Measurements from ENCODE around the gene LYPD6B. TPM values are rescaled to one million over a fixed set of nuclear protein-coding genes. Genes with fewer than 3 reads are reported as not detected.

Gene LYPD6B
- total RNA-seq, 1 experiment from 2014 or later, result 0.37 TPM

- Mint-ChIP-seq H3K4me3 (ENCODE audit: unreplicated experiment) (no peak overlapping the region), H3K9me3 (ENCODE audit: unreplicated experiment) (no peaks in the 10 kb centered on the region), H3K27ac (ENCODE audit: low read depth, unreplicated experiment) (no peak overlapping the region), H3K4me1 (ENCODE audit: insufficient read depth, unreplicated experiment) (no peaks in the 10 kb centered on the region), H3K36me3 (ENCODE audit: insufficient read depth, unreplicated experiment) (no peaks in the 10 kb centered on the region), H3K27me3 (ENCODE audit: insufficient read depth, unreplicated experiment) (no peaks in the 10 kb centered on the region)
- ChIA-PET POLR2A (no interaction called here), CTCF (interaction anchor here (0.5 to 1.0 kb wide), 3 partner anchors 9 to 36 kb away, joined by 3 to 4 read pairs (median 3); no protein-coding TSS in a partner anchor)
- TF ChIP-seq CTCF (IDR thresholded peaks at IDR 0.05; ENCODE audit: unreplicated experiment), result no peak
- DNase-seq (ENCODE audit: unreplicated experiment), result no peak
- BruUV-seq (replicated peaks), result no TSS peak
- intact Hi-C loops (cut with micrococcal nuclease), result no loop called here
Measured at GRCh38 chr2:149077861-149078260, 39.4 kb downstream of the LYPD6B start.

GRCh38 chr2:149080099-149080498 lies 41.6 kb downstream of the LYPD6B start:
- Mint-ChIP-seq H3K4me3 (ENCODE audit: unreplicated experiment) (no peak overlapping the region), H3K36me3 (ENCODE audit: insufficient read depth, unreplicated experiment) (no peaks in the 10 kb centered on the region), H3K4me1 (ENCODE audit: insufficient read depth, unreplicated experiment) (no peaks in the 10 kb centered on the region), H3K9me3 (ENCODE audit: unreplicated experiment) (no peaks in the 10 kb centered on the region), H3K27me3 (ENCODE audit: insufficient read depth, unreplicated experiment) (no peaks in the 10 kb centered on the region), H3K27ac (ENCODE audit: low read depth, unreplicated experiment) (no peak overlapping the region)
- POLR2A ChIA-PET, result no interaction called here
- TF ChIP-seq CTCF (IDR thresholded peaks at IDR 0.05; ENCODE audit: unreplicated experiment), result no peak
- intact Hi-C loops (cut with micrococcal nuclease), result loop anchor here (10.0 kb wide), 1 partner anchor 235 kb away; no protein-coding TSS in a partner anchor
- no peak for DNase-seq (ENCODE audit: unreplicated experiment)
- BruUV-seq (replicated peaks), result no TSS peak
- CTCF ChIA-PET, result no interaction called here

GRCh38 chr2:149080971-149081370 lies 42.5 kb downstream of the LYPD6B start:
- Mint-ChIP-seq H3K27me3 (ENCODE audit: insufficient read depth, unreplicated experiment) (no peaks in the 10 kb centered on the region), H3K36me3 (ENCODE audit: insufficient read depth, unreplicated experiment) (no peaks in the 10 kb centered on the region), H3K4me1 (ENCODE audit: insufficient read depth, unreplicated experiment) (no peaks in the 10 kb centered on the region), H3K4me3 (ENCODE audit: unreplicated experiment) (no peak overlapping the region), H3K27ac (ENCODE audit: low read depth, unreplicated experiment) (no peak overlapping the region), H3K9me3 (ENCODE audit: unreplicated experiment) (no peaks in the 10 kb centered on the region)
- TF ChIP-seq CTCF (IDR thresholded peaks at IDR 0.05; ENCODE audit: unreplicated experiment), result no peak
- no TSS peak for BruUV-seq (replicated peaks)
- ChIA-PET POLR2A (no interaction called here), CTCF (no interaction called here)
- intact Hi-C loops (cut with micrococcal nuclease), result loop anchor here (10.0 kb wide), 1 partner anchor 234 kb away; no protein-coding TSS in a partner anchor
- DNase-seq (ENCODE audit: unreplicated experiment), result no peak

GRCh38 chr2:149082079-149082478 lies 43.6 kb downstream of the LYPD6B start:
- no peak for TF ChIP-seq CTCF (IDR thresholded peaks at IDR 0.05; ENCODE audit: unreplicated experiment)
- no peak for DNase-seq (ENCODE audit: unreplicated experiment)
- ChIA-PET POLR2A (interaction anchor here (0.5 kb wide), 1 partner anchor 13 kb away, joined by 4 read pairs; no protein-coding TSS in a partner anchor), CTCF (interaction anchor here (0.5 to 0.8 kb wide), 2 partner anchors 64 to 480 kb away, joined by 3 to 4 read pairs; no protein-coding TSS in a partner anchor)
- no peak overlapping the region for H3K27ac Mint-ChIP-seq (ENCODE audit: low read depth, unreplicated experiment)
- H3K4me3 Mint-ChIP-seq (ENCODE audit: unreplicated experiment), result no peak overlapping the region
- H3K27me3 Mint-ChIP-seq (ENCODE audit: insufficient read depth, unreplicated experiment), result no peaks in the 10 kb centered on the region
- H3K4me1 Mint-ChIP-seq (ENCODE audit: insufficient read depth, unreplicated experiment), result no peaks in the 10 kb centered on the region
- BruUV-seq (replicated peaks), result no TSS peak
- intact Hi-C loops (cut with micrococcal nuclease), result loop anchor here (10.0 kb wide), 1 partner anchor 233 kb away; no protein-coding TSS in a partner anchor
- no peaks in the 10 kb centered on the region for H3K36me3 Mint-ChIP-seq (ENCODE audit: insufficient read depth, unreplicated experiment)
- no peaks in the 10 kb centered on the region for H3K9me3 Mint-ChIP-seq (ENCODE audit: unreplicated experiment)

Data from MCF 10A (cell line).